Measurements from ENCODE around the gene MMP2.

MMP2 gene

GRCh38 chr16:55471448-55472097 lies 7.4 kb upstream of the MMP2 start:
- no peak for DNase-seq (ENCODE audit: low spot score)
- in situ Hi-C loops (cut with MboI; ENCODE audit: low sequenced_read_pairs, unreplicated experiment) = loop anchor here (25.0 kb wide), 1 partner anchor 391 kb away; no protein-coding TSS in a partner anchor

GRCh38 chr16:55473587-55473986 lies 5.4 kb upstream of the MMP2 start:
- TF ChIP-seq CTCF (IDR thresholded peaks at IDR 0.05; ENCODE audit: borderline replicate concordance, control extremely low read depth, extremely low read depth, insufficient read depth, missing control alignments) = no peak
- in situ Hi-C loops (cut with MboI; ENCODE audit: low sequenced_read_pairs, unreplicated experiment) = loop anchor here (25.0 kb wide), 1 partner anchor 389 kb away; no protein-coding TSS in a partner anchor

More at GRCh38 chr16:55471448-55472097, 7.4 kb upstream of the MMP2 start:
- no peak for TF ChIP-seq CTCF (IDR thresholded peaks at IDR 0.05; ENCODE audit: borderline replicate concordance, control extremely low read depth, extremely low read depth, insufficient read depth, missing control alignments)

GRCh38 chr16:55474821-55475220 lies 4.2 kb upstream of the MMP2 start:
- in situ Hi-C loops (cut with MboI; ENCODE audit: low sequenced_read_pairs, unreplicated experiment) = loop anchor here (25.0 kb wide), 1 partner anchor 387 kb away; no protein-coding TSS in a partner anchor
- TF ChIP-seq CTCF (IDR thresholded peaks at IDR 0.05; ENCODE audit: borderline replicate concordance, control extremely low read depth, extremely low read depth, insufficient read depth, missing control alignments) = no peak
- no peak for DNase-seq (ENCODE audit: low spot score)

More at GRCh38 chr16:55473587-55473986, 5.4 kb upstream of the MMP2 start:
- no peak for DNase-seq (ENCODE audit: low spot score)

GRCh38 chr16:55475919-55476318 lies 3.1 kb upstream of the MMP2 start:
- no peak for TF ChIP-seq CTCF (IDR thresholded peaks at IDR 0.05; ENCODE audit: borderline replicate concordance, control extremely low read depth, extremely low read depth, insufficient read depth, missing control alignments)
- in situ Hi-C loops (cut with MboI; ENCODE audit: low sequenced_read_pairs, unreplicated experiment) = no loop called here
- no peak for DNase-seq (ENCODE audit: low spot score)

GRCh38 chr16:55476625-55477533 lies 2.1 kb upstream of the MMP2 start:
- in situ Hi-C loops (cut with MboI; ENCODE audit: low sequenced_read_pairs, unreplicated experiment) = no loop called here
- DNase-seq (ENCODE audit: low spot score) = no peak
- no peak for TF ChIP-seq CTCF (IDR thresholded peaks at IDR 0.05; ENCODE audit: borderline replicate concordance, control extremely low read depth, extremely low read depth, insufficient read depth, missing control alignments)

GRCh38 chr16:55477736-55478135 lies 1.3 kb upstream of the MMP2 start:
- in situ Hi-C loops (cut with MboI; ENCODE audit: low sequenced_read_pairs, unreplicated experiment) = no loop called here
- no peak for DNase-seq (ENCODE audit: low spot score)
- no peak for TF ChIP-seq CTCF (IDR thresholded peaks at IDR 0.05; ENCODE audit: borderline replicate concordance, control extremely low read depth, extremely low read depth, insufficient read depth, missing control alignments)

Data from GM13976 (cell line).